ENCODE measurements around the gene GRN.

GRN gene

GRCh38 chr17:44398692-44399691 lies 53.9 kb downstream of the GRN start:
- Histone ChIP-seq H3K9me3 (ENCODE audit: low read depth, low read length) (no peaks in the 10 kb centered on the region), H3K4me3 (no peak overlapping the region), H3K9ac (ENCODE audit: insufficient read length) (no peak overlapping the region), H3K36me3 (ENCODE audit: insufficient read depth, low read length) (peaks cover 40% of the 10 kb centered on the region), H3K27ac (no peak overlapping the region)
- DNase-seq (ENCODE audit: low read depth, low spot score): no peak
- TF ChIP-seq FOXP2 (optimal IDR thresholded peaks at IDR 0.05; ENCODE audit: control extremely low read depth, extremely low read length, insufficient read depth): no peak
- TF ChIP-seq EZH2 (IDR thresholded peaks at IDR 0.05): no peak
- no peak for TF ChIP-seq POLR2AphosphoS5 (IDR thresholded peaks at IDR 0.05; ENCODE audit: borderline replicate concordance, low read depth, low read length)

- H3K27ac ChIP-seq: no peak overlapping the region
- H3K36me3 ChIP-seq (ENCODE audit: insufficient read depth, low read length): peaks cover 45% of the 10 kb centered on the region
- no peak for DNase-seq (ENCODE audit: low read depth, low spot score)
- H3K9ac ChIP-seq (ENCODE audit: insufficient read length): no peak overlapping the region
- no peak overlapping the region for H3K4me3 ChIP-seq
- TF ChIP-seq FOXP2 (optimal IDR thresholded peaks at IDR 0.05; ENCODE audit: control extremely low read depth, extremely low read length, insufficient read depth) (no peak), POLR2AphosphoS5 (IDR thresholded peaks at IDR 0.05; ENCODE audit: borderline replicate concordance, low read depth, low read length) (no peak), EZH2 (IDR thresholded peaks at IDR 0.05) (no peak)
- no peaks in the 10 kb centered on the region for H3K9me3 ChIP-seq (ENCODE audit: low read depth, low read length)
These were observed 55.2 kb downstream of the GRN start for GRCh38 chr17:44400226-44400847.

All from SK-N-MC (cell line).